GM23338 (cell line): ENCODE results near the gene PCDHGA7. TPM values are rescaled to one million over a fixed set of nuclear protein-coding genes. Genes with fewer than 3 reads are reported as not detected.
A peak's percentile ranks its signal among the peaks of the same experiment; 100 is the strongest.

ENCODE experiments used
- ATAC-seq: fragments of 200-7000 bp; cut with Tn5 transposase; 3 replicates; pipeline ENCODE4 v1.9.1; 2020
- DNase-seq: peaks from one replicate; pipeline ENCODE4 v3.0.0-alpha.2; 2015; ENCODE audit warnings: low spot score
- H2AFZ ChIP-seq: fragments of 200-600 bp; sonication (generic); 2 replicates; pipeline ENCODE4 v1.8.0; 2016; ENCODE audit warnings: antibody characterized with exemption, mild to moderate bottlenecking, moderate library complexity
- H3F3A ChIP-seq: fragments of 200-600 bp; sonication (generic); replicated peaks from 2 replicates; pipeline ENCODE4 v1.8.0; 2017; ENCODE audit warnings: antibody characterized with exemption, mixed run types, low read depth
- H3K27ac ChIP-seq: fragments of 200-600 bp; sonication (generic); 2 replicates; pipeline ENCODE4 v1.6.1; 2016; ENCODE audit warnings: low read depth
- H3K27me3 ChIP-seq: fragments of 200-600 bp; sonication (generic); 2 replicates; pipeline ENCODE4 v1.8.0; 2016; ENCODE audit warnings: mild to moderate bottlenecking, mixed run types, moderate library complexity; ENCODE audit not compliant: insufficient read depth
- H3K36me3 ChIP-seq: fragments of 200-600 bp; sonication (generic); 2 replicates; pipeline ENCODE4 v1.8.0; 2016; ENCODE audit warnings: mild to moderate bottlenecking; ENCODE audit not compliant: insufficient read depth
- H3K4me1 ChIP-seq: fragments of 200-600 bp; sonication (generic); 2 replicates; pipeline ENCODE4 v1.8.0; 2016; ENCODE audit warnings: mild to moderate bottlenecking, moderate library complexity; ENCODE audit not compliant: insufficient read depth
- H3K4me2 ChIP-seq: fragments of 200-600 bp; sonication (generic); 2 replicates; pipeline ENCODE4 v1.7.1; 2017; ENCODE audit warnings: mixed run types
- H3K4me3 ChIP-seq: fragments of 200-600 bp; sonication (generic); 2 replicates; pipeline ENCODE4 v1.6.1; 2016; ENCODE audit warnings: mixed run types
- H3K79me2 ChIP-seq: fragments of 200-600 bp; sonication (generic); replicated peaks from 2 replicates; pipeline ENCODE4 v1.8.0; 2017; ENCODE audit warnings: mild to moderate bottlenecking; ENCODE audit not compliant: insufficient read depth
- H3K9me2 ChIP-seq: fragments of 200-600 bp; sonication (generic); 2 replicates; pipeline ENCODE4 v1.8.0; 2017; ENCODE audit not compliant: insufficient read depth
- H4K20me1 ChIP-seq: fragments of 200-600 bp; sonication (generic); replicated peaks from 2 replicates; pipeline ENCODE4 v1.8.0; 2017; ENCODE audit warnings: mild to moderate bottlenecking; ENCODE audit not compliant: insufficient read depth
- H3K27ac Mint-ChIP-seq: 2 replicates; pipeline ENCODE4 v1.8.0; 2020; ENCODE audit warnings: inconsistent platforms, mild to moderate bottlenecking, moderate library complexity, mixed read lengths
- H3K27me3 Mint-ChIP-seq: 3 replicates; pipeline ENCODE4 v1.8.0; 2022; ENCODE audit warnings: low read depth, mild to moderate bottlenecking, moderate library complexity, mixed read lengths, inconsistent platforms; ENCODE audit not compliant: insufficient read depth, poor library complexity
- H3K36me3 Mint-ChIP-seq: 3 replicates; pipeline ENCODE4 v1.8.0; 2021; ENCODE audit warnings: low read depth, mild to moderate bottlenecking, inconsistent platforms, moderate library complexity, mixed read lengths
- H3K4me1 Mint-ChIP-seq: 3 replicates; pipeline ENCODE4 v1.8.0; 2020; ENCODE audit warnings: mild to moderate bottlenecking, inconsistent platforms, mixed read lengths
- H3K4me3 Mint-ChIP-seq: 3 replicates; pipeline ENCODE4 v1.8.0; 2021; ENCODE audit warnings: moderate library complexity, mild to moderate bottlenecking, inconsistent platforms, mixed read lengths
- H3K9me3 Mint-ChIP-seq: 3 replicates; pipeline ENCODE4 v1.8.0; 2020; ENCODE audit warnings: moderate library complexity, mild to moderate bottlenecking, inconsistent platforms, mixed read lengths
- CTCF ChIP-seq, 2 experiments: fragments of 200-600 bp in 1 of 2; sonication (generic) in 1 of 2; conservative IDR thresholded peaks; 2 replicates each; pipeline versions ENCODE4 v1.5.1 to v1.6.1; 2016 to 2017; ENCODE audit warnings: antibody characterized with exemption in 2 of 2, low read depth in 2 of 2, mild to moderate bottlenecking in 2 of 2, moderate library complexity in 1 of 2
- EZH2phosphoT487 ChIP-seq: fragments of 200-600 bp; sonication (generic); IDR thresholded peaks from one replicate; pipeline ENCODE4 v1.8.1; 2018; ENCODE audit warnings: antibody characterized with exemption; ENCODE audit not compliant: unreplicated experiment
- JUNB ChIP-seq: IDR thresholded peaks from one replicate; pipeline ENCODE4 v1.6.1; 2016; ENCODE audit warnings: antibody characterized with exemption; ENCODE audit not compliant: unreplicated experiment
- STAT1 ChIP-seq: IDR thresholded peaks from one replicate; pipeline ENCODE4 v1.6.1; 2016; ENCODE audit warnings: antibody characterized with exemption; ENCODE audit not compliant: unreplicated experiment
- ZNF114 ChIP-seq: fragments of 250-450 bp; sonication (Bioruptor Pico); IDR thresholded peaks from 2 replicates; pipeline ENCODE4 v1.5.0; 2020; ENCODE audit warnings: mild to moderate bottlenecking, moderate library complexity
- polyA plus RNA-seq: library from polyadenylated mRNA; unstranded; fragments of >200 nt; fragmentation: Nextera tagmentation; extraction: Ambion mirVana; gene quantifications from 2 replicates; pipeline ENCODE4 v1.2.1, GENCODE V29; 2016
- total RNA-seq: library from RNA; depleted of rRNA; stranded (reverse); fragments of >200 nt; shearing (Covaris generic); gene quantifications from 2 replicates; pipeline ENCODE4 v1.2.3, GENCODE V29; 2014
- TF ChIP-seq, protein P1 (sequence below): IDR thresholded peaks from 2 replicates; pipeline ENCODE4 v1.6.1; 2016; ENCODE audit warnings: antibody characterized with exemption

Gene PCDHGA7
- total and polyA plus RNA-seq, 2 experiments from 2014 or later: 0.44 to 4.4 TPM

GRCh38 chr5:141419074-141419880 lies 36.7 kb downstream of the PCDHGA7 start:
- H3K4me1 Mint-ChIP-seq: peaks cover 13% of the 10 kb centered on the region
- H4K20me1 ChIP-seq: no peaks in the 10 kb centered on the region
- no peak for DNase-seq
- H3K4me3 ChIP-seq: no peak overlapping the region
- no peaks in the 10 kb centered on the region for H3K9me2 ChIP-seq
- H3K79me2 ChIP-seq: no peaks in the 10 kb centered on the region; the same call in 1 of the 2 replicates
- no peak for ATAC-seq
- H3K4me1 ChIP-seq: no peaks in the 10 kb centered on the region
- no peak overlapping the region for H3K27ac ChIP-seq
- H2AFZ ChIP-seq: no peak overlapping the region
- H3K36me3 ChIP-seq: no peaks in the 10 kb centered on the region
- peaks cover 77% of the 10 kb centered on the region for H3K9me3 Mint-ChIP-seq
- TF ChIP-seq STAT1: no peak
- TF ChIP-seq, protein P1, sequence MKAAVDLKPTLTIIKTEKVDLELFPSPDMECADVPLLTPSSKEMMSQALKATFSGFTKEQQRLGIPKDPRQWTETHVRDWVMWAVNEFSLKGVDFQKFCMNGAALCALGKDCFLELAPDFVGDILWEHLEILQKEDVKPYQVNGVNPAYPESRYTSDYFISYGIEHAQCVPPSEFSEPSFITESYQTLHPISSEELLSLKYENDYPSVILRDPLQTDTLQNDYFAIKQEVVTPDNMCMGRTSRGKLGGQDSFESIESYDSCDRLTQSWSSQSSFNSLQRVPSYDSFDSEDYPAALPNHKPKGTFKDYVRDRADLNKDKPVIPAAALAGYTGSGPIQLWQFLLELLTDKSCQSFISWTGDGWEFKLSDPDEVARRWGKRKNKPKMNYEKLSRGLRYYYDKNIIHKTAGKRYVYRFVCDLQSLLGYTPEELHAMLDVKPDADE: no peak
- no peak for TF ChIP-seq JUNB
- TF ChIP-seq ZNF114: no peak
- H3K27me3 Mint-ChIP-seq: peaks cover 35% of the 10 kb centered on the region
- no peaks in the 10 kb centered on the region for H3F3A ChIP-seq
- H3K27me3 ChIP-seq: peaks cover 20% of the 10 kb centered on the region
- no peak overlapping the region for H3K4me2 ChIP-seq
- no peak overlapping the region for H3K27ac Mint-ChIP-seq
- H3K4me3 Mint-ChIP-seq: peak overlapping the region; percentile 85; the same call in 2 of the 3 replicates
- H3K36me3 Mint-ChIP-seq: peaks cover 78% of the 10 kb centered on the region

DNA sequence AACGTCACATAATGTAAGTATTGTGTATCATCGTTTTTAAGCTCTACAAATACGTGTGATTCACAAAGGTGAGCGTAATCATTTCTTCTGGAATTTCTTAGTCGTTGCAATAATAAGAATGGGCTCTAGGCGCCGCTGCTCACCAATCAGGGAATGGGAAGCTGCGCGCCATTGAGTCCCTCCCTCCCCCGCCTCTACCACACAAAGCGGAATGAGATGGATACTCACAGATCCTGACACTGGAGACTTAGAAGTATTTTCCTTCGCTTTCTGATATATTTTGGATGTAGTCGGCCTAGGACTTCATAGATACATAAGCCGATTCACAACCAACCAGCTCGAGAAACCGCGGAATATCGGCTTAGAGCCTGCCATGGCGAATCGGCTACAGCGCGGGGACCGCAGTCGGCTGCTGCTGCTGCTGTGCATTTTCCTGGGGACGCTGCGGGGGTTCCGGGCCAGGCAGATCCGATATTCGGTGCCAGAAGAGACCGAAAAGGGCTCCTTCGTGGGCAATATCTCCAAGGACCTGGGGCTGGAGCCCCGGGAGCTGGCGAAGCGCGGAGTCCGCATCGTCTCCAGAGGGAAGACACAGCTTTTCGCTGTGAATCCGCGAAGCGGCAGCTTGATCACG lies 38.4 kb downstream of the PCDHGA7 start, which contains the start of gene PCDHGA11:
Gene PCDHGA11 (plus strand): TSS at position 197 of the 634 bp plus-strand sequence. CDS start 177 bp downstream, at position 374.
- Mint-ChIP-seq H3K4me3 (peak within 1 kb of the TSS; percentile 77), H3K4me1 (peaks cover 7% of the 10 kb centered on the region), H3K9me3 (peaks cover 71% of the 10 kb centered on the region), H3K36me3 (peaks cover 73% of the 10 kb centered on the region), H3K27ac (no peak within 1 kb of the TSS; the same call in none of the 2 replicates), H3K27me3 (peaks cover 28% of the 10 kb centered on the region)
- Histone ChIP-seq H3K4me2 (peak within 1 kb of the TSS; percentile 77), H3K4me1 (no peaks in the 10 kb centered on the region), H3K27ac (no peak within 1 kb of the TSS), H3K4me3 (peak within 1 kb of the TSS; percentile 62), H4K20me1 (no peaks in the 10 kb centered on the region), H3F3A (no peaks in the 10 kb centered on the region), H3K36me3 (no peaks in the 10 kb centered on the region), H3K27me3 (peaks cover 20% of the 10 kb centered on the region), H2AFZ (peak within 1 kb of the TSS; percentile 73; the same call in 1 of the 2 replicates), H3K9me2 (no peaks in the 10 kb centered on the region), H3K79me2 (no peaks in the 10 kb centered on the region; the same call in 1 of the 2 replicates)
- peak; percentile 31 for ATAC-seq
- TF ChIP-seq EZH2phosphoT487 (no peak), CTCF (conservative IDR thresholded peaks at IDR 0.05; ENCODE audit: low read depth in 2 of 2) (peak; percentile 89)
- peak; percentile 90 for DNase-seq
